ENCODE measurements around the gene DOCK3.

DOCK3 gene

GRCh38 chr3:51378726-51379125, 704.0 kb downstream of the DOCK3 start:
- no peak overlapping the region for H3K27ac ChIP-seq (ENCODE audit: low read length)

GRCh38 chr3:51379301-51379700, 704.6 kb downstream of the DOCK3 start:
- Histone ChIP-seq H3K9ac (ENCODE audit: low read length) (no peak overlapping the region), H4K20me1 (ENCODE audit: insufficient read depth, low read length) (no peaks in the 10 kb centered on the region), H3K9me2 (replicated peaks; ENCODE audit: insufficient read depth, low read length) (no peaks in the 10 kb centered on the region), H3K27me3 (replicated peaks; ENCODE audit: insufficient read depth, low read length) (no peaks in the 10 kb centered on the region), H3K4me1 (ENCODE audit: low read length) (0 out of 2 replicates have a peak, but pooled peaks cover 7% of the 10 kb centered on the region), H3K9me3 (replicated peaks; ENCODE audit: insufficient read depth, low read length) (no peaks in the 10 kb centered on the region), H3K79me2 (ENCODE audit: low read length) (peaks cover 9% of the 10 kb centered on the region), H3K36me3 (replicated peaks; ENCODE audit: insufficient read depth, low read length) (no peaks in the 10 kb centered on the region), H3F3A (ENCODE audit: insufficient read depth, low read length) (no peaks in the 10 kb centered on the region), H2AFZ (ENCODE audit: low read length) (no peak overlapping the region), H3K27ac (ENCODE audit: low read length) (no peak overlapping the region), H3K4me3 (ENCODE audit: low read length) (no peak overlapping the region), H3K4me2 (ENCODE audit: low read depth, low read length) (no peak overlapping the region)
- TF ChIP-seq EZH2phosphoT487 (IDR thresholded peaks at IDR 0.05; ENCODE audit: low read length) = no peak
- TF ChIP-seq EZH2 (optimal IDR thresholded peaks at IDR 0.05; ENCODE audit: low read depth, low read length) = no peak
- TF ChIP-seq CTCF (IDR thresholded peaks at IDR 0.05; ENCODE audit: low read length) = no peak
- DNase-seq = no peak

More at GRCh38 chr3:51378726-51379125, 704.0 kb downstream of the DOCK3 start:
- Histone ChIP-seq H3K27me3 (replicated peaks; ENCODE audit: insufficient read depth, low read length) (no peaks in the 10 kb centered on the region), H3K9ac (ENCODE audit: low read length) (no peak overlapping the region), H3K4me2 (ENCODE audit: low read depth, low read length) (no peak overlapping the region), H3F3A (ENCODE audit: insufficient read depth, low read length) (no peaks in the 10 kb centered on the region), H4K20me1 (ENCODE audit: insufficient read depth, low read length) (no peaks in the 10 kb centered on the region), H3K4me3 (ENCODE audit: low read length) (no peak overlapping the region), H3K36me3 (replicated peaks; ENCODE audit: insufficient read depth, low read length) (no peaks in the 10 kb centered on the region), H3K9me2 (replicated peaks; ENCODE audit: insufficient read depth, low read length) (no peaks in the 10 kb centered on the region), H3K4me1 (ENCODE audit: low read length) (0 out of 2 replicates have a peak, but pooled peaks cover 5% of the 10 kb centered on the region), H2AFZ (ENCODE audit: low read length) (no peak overlapping the region), H3K79me2 (ENCODE audit: low read length) (peaks cover 3% of the 10 kb centered on the region), H3K9me3 (replicated peaks; ENCODE audit: insufficient read depth, low read length) (no peaks in the 10 kb centered on the region)
- no peak for DNase-seq
- TF ChIP-seq CTCF (IDR thresholded peaks at IDR 0.05; ENCODE audit: low read length) = no peak
- no peak for TF ChIP-seq EZH2 (optimal IDR thresholded peaks at IDR 0.05; ENCODE audit: low read depth, low read length)
- no peak for TF ChIP-seq EZH2phosphoT487 (IDR thresholded peaks at IDR 0.05; ENCODE audit: low read length)

- no peaks in the 10 kb centered on the region for H3K36me3 ChIP-seq (replicated peaks; ENCODE audit: insufficient read depth, low read length)
- no peak overlapping the region for H3K27ac ChIP-seq (ENCODE audit: low read length)
- H3K27me3 ChIP-seq (replicated peaks; ENCODE audit: insufficient read depth, low read length) = no peaks in the 10 kb centered on the region
- H3F3A ChIP-seq (ENCODE audit: insufficient read depth, low read length) = no peaks in the 10 kb centered on the region
- no peak for TF ChIP-seq CTCF (IDR thresholded peaks at IDR 0.05; ENCODE audit: low read length)
- no peak for TF ChIP-seq EZH2phosphoT487 (IDR thresholded peaks at IDR 0.05; ENCODE audit: low read length)
- no peak for TF ChIP-seq EZH2 (optimal IDR thresholded peaks at IDR 0.05; ENCODE audit: low read depth, low read length)
- H3K4me1 ChIP-seq (ENCODE audit: low read length) = 0 out of 2 replicates have a peak, but pooled peaks cover 7% of the 10 kb centered on the region
- no peak overlapping the region for H3K9ac ChIP-seq (ENCODE audit: low read length)
- no peaks in the 10 kb centered on the region for H3K9me3 ChIP-seq (replicated peaks; ENCODE audit: insufficient read depth, low read length)
- no peaks in the 10 kb centered on the region for H4K20me1 ChIP-seq (ENCODE audit: insufficient read depth, low read length)
- H3K79me2 ChIP-seq (ENCODE audit: low read length) = peaks cover 14% of the 10 kb centered on the region
- no peaks in the 10 kb centered on the region for H3K9me2 ChIP-seq (replicated peaks; ENCODE audit: insufficient read depth, low read length)
- no peak for DNase-seq
- no peak overlapping the region for H3K4me3 ChIP-seq (ENCODE audit: low read length)
- no peak overlapping the region for H3K4me2 ChIP-seq (ENCODE audit: low read depth, low read length)
- no peak overlapping the region for H2AFZ ChIP-seq (ENCODE audit: low read length)
These were observed 705.2 kb downstream of the DOCK3 start for GRCh38 chr3:51379746-51380455.
